Measurements from ENCODE around the gene COL15A1.

- TF ChIP-seq, protein P1, sequence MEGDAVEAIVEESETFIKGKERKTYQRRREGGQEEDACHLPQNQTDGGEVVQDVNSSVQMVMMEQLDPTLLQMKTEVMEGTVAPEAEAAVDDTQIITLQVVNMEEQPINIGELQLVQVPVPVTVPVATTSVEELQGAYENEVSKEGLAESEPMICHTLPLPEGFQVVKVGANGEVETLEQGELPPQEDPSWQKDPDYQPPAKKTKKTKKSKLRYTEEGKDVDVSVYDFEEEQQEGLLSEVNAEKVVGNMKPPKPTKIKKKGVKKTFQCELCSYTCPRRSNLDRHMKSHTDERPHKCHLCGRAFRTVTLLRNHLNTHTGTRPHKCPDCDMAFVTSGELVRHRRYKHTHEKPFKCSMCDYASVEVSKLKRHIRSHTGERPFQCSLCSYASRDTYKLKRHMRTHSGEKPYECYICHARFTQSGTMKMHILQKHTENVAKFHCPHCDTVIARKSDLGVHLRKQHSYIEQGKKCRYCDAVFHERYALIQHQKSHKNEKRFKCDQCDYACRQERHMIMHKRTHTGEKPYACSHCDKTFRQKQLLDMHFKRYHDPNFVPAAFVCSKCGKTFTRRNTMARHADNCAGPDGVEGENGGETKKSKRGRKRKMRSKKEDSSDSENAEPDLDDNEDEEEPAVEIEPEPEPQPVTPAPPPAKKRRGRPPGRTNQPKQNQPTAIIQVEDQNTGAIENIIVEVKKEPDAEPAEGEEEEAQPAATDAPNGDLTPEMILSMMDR (IDR thresholded peaks at IDR 0.05), result no peak
- TF ChIP-seq POLR2A (IDR thresholded peaks at IDR 0.05), result no peak
Measured at GRCh38 chr9:98993570-98993945, 49.9 kb downstream of the COL15A1 start.

Data from Peyer's patch (tissue), 4 donors.